Stimulated activated CD8-positive, alpha-beta memory T cell treated with anti-CD3 and anti-CD28 coated beads, Interleukin-7, amount 100 ng/mL, for 48 hours (primary cell): ENCODE data around the gene TRAFD1.

Source experiments
- DNase-seq, 2 donors: peaks; one replicate each; pipeline ENCODE4 v3.0.0-alpha.2; 2020; ENCODE audit warnings: low read depth in 1 of 2; ENCODE audit errors: extremely low read depth in 1 of 2

Gene TRAFD1

GRCh38 chr12:112115259-112116045 lies 9.9 kb upstream of the TRAFD1 start:
- DNase-seq: no peak

GRCh38 chr12:112116232-112117060 lies 8.9 kb upstream of the TRAFD1 start:
- no peak for DNase-seq

- no peak for DNase-seq
Measured at GRCh38 chr12:112117685-112118084, 7.7 kb upstream of the TRAFD1 start.

- DNase-seq: no peak
Measured at GRCh38 chr12:112121780-112122565, 3.4 kb upstream of the TRAFD1 start.

GRCh38 chr12:112122823-112123690 lies 2.3 kb upstream of the TRAFD1 start:
- no peak for DNase-seq

GRCh38 chr12:112124918-112125249 lies 476 bp upstream of the TRAFD1 start:
- no peak for DNase-seq

- no peak for DNase-seq
Measured at GRCh38 chr12:112126000-112126438, 659 bp downstream of the TRAFD1 start.

GRCh38 chr12:112126911-112127310 lies 1.6 kb downstream of the TRAFD1 start:
- DNase-seq: no peak

GRCh38 chr12:112130441-112130998 lies 5.2 kb downstream of the TRAFD1 start:
- no peak for DNase-seq

- DNase-seq: no peak
Measured at GRCh38 chr12:112131686-112132085, 6.3 kb downstream of the TRAFD1 start.

- no peak for DNase-seq
Measured at GRCh38 chr12:112133418-112133817, 8.1 kb downstream of the TRAFD1 start.

- DNase-seq: no peak
Measured at GRCh38 chr12:112134731-112135130, 9.4 kb downstream of the TRAFD1 start.

- no peak for DNase-seq
Measured at GRCh38 chr12:112140728-112141127, 15.4 kb downstream of the TRAFD1 start.

- DNase-seq: no peak
Measured at GRCh38 chr12:112146123-112146522, 20.8 kb downstream of the TRAFD1 start.

GRCh38 chr12:112148031-112148513 lies 22.7 kb downstream of the TRAFD1 start:
- no peak for DNase-seq

- no peak for DNase-seq
Measured at GRCh38 chr12:112149596-112149995, 24.2 kb downstream of the TRAFD1 start.

GRCh38 chr12:112151766-112152541 lies 26.6 kb downstream of the TRAFD1 start:
- DNase-seq: no peak

GRCh38 chr12:112153181-112153892 lies 28.0 kb downstream of the TRAFD1 start:
- DNase-seq: no peak

GRCh38 chr12:112153893-112154219 lies 28.5 kb downstream of the TRAFD1 start:
- no peak for DNase-seq
